Measurements from ENCODE around the gene ASPN.

DNA sequence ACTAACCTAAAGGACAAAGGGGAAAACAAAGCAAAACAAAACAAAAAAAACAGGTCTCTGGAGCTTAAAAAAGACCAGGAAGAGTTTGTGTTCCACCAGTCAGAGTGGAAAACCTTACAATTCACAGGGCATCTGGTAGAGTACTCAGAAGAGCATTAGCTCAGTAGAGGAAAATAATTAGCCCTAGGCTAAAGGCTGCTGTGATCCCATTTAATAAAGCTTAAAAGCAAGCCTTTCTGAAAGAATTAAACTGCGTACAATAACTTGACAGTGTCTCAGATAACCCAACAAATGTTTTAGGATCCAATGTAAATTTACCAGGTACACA, 46.2 kb upstream of the ASPN start:
- no peak for TF ChIP-seq EZH2 (IDR thresholded peaks at IDR 0.05; ENCODE audit: insufficient read depth, poor library complexity, severe bottlenecking)
- TF ChIP-seq EZH2phosphoT487 (IDR thresholded peaks at IDR 0.05; ENCODE audit: insufficient read depth, low read depth), result no peak

All from GM23248 (cell line).